ENCODE results near the gene ATP2B2. TPM values are rescaled to one million over a fixed set of nuclear protein-coding genes. Genes with fewer than 3 reads are reported as not detected.
A peak's percentile ranks its signal among the peaks of the same experiment; 100 is the strongest.
"Not testable (repeated sequence)": the region's sequence is repeated elsewhere in the genome, so short reads cannot be mapped to it uniquely, and the experiment has no call there.

Gene ATP2B2
- total RNA-seq, 2 experiments from 2014 or later: 0.06 TPM; not detected in 1

GRCh38 chr3:10299679-10300078 is 205.7 kb downstream of the ATP2B2 start:
- Histone ChIP-seq H3K27ac (ENCODE audit: low read depth, low read length, poor library complexity, severe bottlenecking) (no peak overlapping the region), H3K9me2 (ENCODE audit: insufficient read depth, low read length) (no peaks in the 10 kb centered on the region), H3K4me1 (ENCODE audit: insufficient read depth, low read length, poor library complexity, severe bottlenecking) (no peaks in the 10 kb centered on the region), H4K20me1 (ENCODE audit: insufficient read depth, low read length) (no peaks in the 10 kb centered on the region; the same call in 1 of the 2 replicates), H3K79me2 (ENCODE audit: insufficient read depth, low read depth, low read length) (no peaks in the 10 kb centered on the region), H3K4me3 (ENCODE audit: low read depth, low read length, poor library complexity, severe bottlenecking) (no peak overlapping the region), H3K36me3 (ENCODE audit: insufficient read depth, low read length) (peaks cover 73% of the 10 kb centered on the region), H3K9me3 (ENCODE audit: low read length) (no peaks in the 10 kb centered on the region), H2AFZ (ENCODE audit: low read length) (no peak overlapping the region), H3K4me2 (ENCODE audit: low read length) (no peak overlapping the region)
- intact Hi-C loops (cut with micrococcal nuclease; ENCODE audit: unreplicated experiment): no loop called here
- TF ChIP-seq, protein P1, sequence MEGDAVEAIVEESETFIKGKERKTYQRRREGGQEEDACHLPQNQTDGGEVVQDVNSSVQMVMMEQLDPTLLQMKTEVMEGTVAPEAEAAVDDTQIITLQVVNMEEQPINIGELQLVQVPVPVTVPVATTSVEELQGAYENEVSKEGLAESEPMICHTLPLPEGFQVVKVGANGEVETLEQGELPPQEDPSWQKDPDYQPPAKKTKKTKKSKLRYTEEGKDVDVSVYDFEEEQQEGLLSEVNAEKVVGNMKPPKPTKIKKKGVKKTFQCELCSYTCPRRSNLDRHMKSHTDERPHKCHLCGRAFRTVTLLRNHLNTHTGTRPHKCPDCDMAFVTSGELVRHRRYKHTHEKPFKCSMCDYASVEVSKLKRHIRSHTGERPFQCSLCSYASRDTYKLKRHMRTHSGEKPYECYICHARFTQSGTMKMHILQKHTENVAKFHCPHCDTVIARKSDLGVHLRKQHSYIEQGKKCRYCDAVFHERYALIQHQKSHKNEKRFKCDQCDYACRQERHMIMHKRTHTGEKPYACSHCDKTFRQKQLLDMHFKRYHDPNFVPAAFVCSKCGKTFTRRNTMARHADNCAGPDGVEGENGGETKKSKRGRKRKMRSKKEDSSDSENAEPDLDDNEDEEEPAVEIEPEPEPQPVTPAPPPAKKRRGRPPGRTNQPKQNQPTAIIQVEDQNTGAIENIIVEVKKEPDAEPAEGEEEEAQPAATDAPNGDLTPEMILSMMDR (conservative IDR thresholded peaks at IDR 0.05; ENCODE audit: low read length): no peak
- no peak for TF ChIP-seq EZH2phosphoT487 (IDR thresholded peaks at IDR 0.05; ENCODE audit: borderline replicate concordance, low read depth, low read length)
- no peak for DNase-seq (ENCODE audit: low spot score)
- BruUV-seq (replicated peaks): no TSS peak
- CTCF ChIA-PET (ENCODE audit: unreplicated experiment): no interaction called here
- POLR2A ChIA-PET: no interaction called here

DNA sequence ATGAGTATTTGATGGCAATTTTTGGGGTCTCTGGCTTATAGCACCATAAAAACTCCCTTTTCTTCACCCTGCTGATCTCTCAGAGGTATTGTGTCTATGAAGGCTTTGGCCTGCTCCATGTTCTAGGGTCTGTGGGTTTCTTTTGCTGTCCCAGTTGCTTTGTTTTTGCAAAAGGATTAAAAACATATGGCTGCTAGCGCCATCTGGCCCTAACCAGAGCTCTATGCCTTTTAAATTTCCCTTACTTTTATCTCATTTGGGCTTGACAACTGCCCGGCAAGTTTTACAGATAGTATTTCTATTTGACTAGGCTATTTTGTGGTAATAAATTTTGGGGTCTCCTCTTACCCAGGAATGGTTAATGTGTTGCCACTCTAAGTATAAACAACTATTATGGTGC is 206.2 kb downstream of the ATP2B2 start:
- H3K9me2 ChIP-seq (ENCODE audit: insufficient read depth, low read length): no peaks in the 10 kb centered on the region
- H3K79me2 ChIP-seq (ENCODE audit: insufficient read depth, low read depth, low read length): no peaks in the 10 kb centered on the region
- POLR2A ChIA-PET: interaction anchor here (0.5 kb wide), 1 partner anchor 151 kb away, joined by 3 read pairs; no protein-coding TSS in a partner anchor
- H4K20me1 ChIP-seq (ENCODE audit: insufficient read depth, low read length): no peaks in the 10 kb centered on the region; the same call in 1 of the 2 replicates
- DNase-seq (ENCODE audit: low spot score): peak; percentile 15
- peaks cover 68% of the 10 kb centered on the region for H3K36me3 ChIP-seq (ENCODE audit: insufficient read depth, low read length)
- CTCF ChIA-PET (ENCODE audit: unreplicated experiment): no interaction called here
- no peaks in the 10 kb centered on the region for H3K4me1 ChIP-seq (ENCODE audit: insufficient read depth, low read length, poor library complexity, severe bottlenecking)
- no peak for TF ChIP-seq EZH2phosphoT487 (IDR thresholded peaks at IDR 0.05; ENCODE audit: borderline replicate concordance, low read depth, low read length)
- TF ChIP-seq, protein P1 (conservative IDR thresholded peaks at IDR 0.05; ENCODE audit: low read length): peak; percentile 58
- H3K4me3 ChIP-seq (ENCODE audit: low read depth, low read length, poor library complexity, severe bottlenecking): no peak overlapping the region
- no peak overlapping the region for H3K27ac ChIP-seq (ENCODE audit: low read depth, low read length, poor library complexity, severe bottlenecking)
- no TSS peak for BruUV-seq (replicated peaks)
- no peak overlapping the region for H3K4me2 ChIP-seq (ENCODE audit: low read length)
- H2AFZ ChIP-seq (ENCODE audit: low read length): no peak overlapping the region
- H3K9me3 ChIP-seq (ENCODE audit: low read length): no peaks in the 10 kb centered on the region
- intact Hi-C loops (cut with micrococcal nuclease; ENCODE audit: unreplicated experiment): no loop called here

- H3K4me2 ChIP-seq (ENCODE audit: low read length); H3K79me2 ChIP-seq (ENCODE audit: insufficient read depth, low read depth, low read length); POLR2A ChIA-PET; H2AFZ ChIP-seq (ENCODE audit: low read length); H4K20me1 ChIP-seq (ENCODE audit: insufficient read depth, low read length); CTCF ChIA-PET (ENCODE audit: unreplicated experiment); BruUV-seq (replicated peaks); H3K4me3 ChIP-seq (ENCODE audit: low read depth, low read length, poor library complexity, severe bottlenecking); H3K9me2 ChIP-seq (ENCODE audit: insufficient read depth, low read length); DNase-seq (ENCODE audit: low spot score); intact Hi-C loops (cut with micrococcal nuclease; ENCODE audit: unreplicated experiment); H3K9me3 ChIP-seq (ENCODE audit: low read length); H3K4me1 ChIP-seq (ENCODE audit: insufficient read depth, low read length, poor library complexity, severe bottlenecking); H3K27ac ChIP-seq (ENCODE audit: low read depth, low read length, poor library complexity, severe bottlenecking): not testable (repeated sequence)
- H3K36me3 ChIP-seq (ENCODE audit: insufficient read depth, low read length): peaks cover 65% of the 10 kb centered on the region
These were observed 207.3 kb downstream of the ATP2B2 start for GRCh38 chr3:10298064-10298463.
